Measurements from ENCODE around the gene TOM1.
"Not testable (repeated sequence)": the region's sequence is repeated elsewhere in the genome, so short reads cannot be mapped to it uniquely, and the experiment has no call there.

Gene TOM1

GRCh38 chr22:35352214-35353111, 52.8 kb downstream of the TOM1 start:
- peaks cover 3% of the 10 kb centered on the region for H3K27me3 ChIP-seq (ENCODE audit: control insufficient read depth, insufficient read depth, low read length)
- H3K9ac ChIP-seq (ENCODE audit: low read depth, low read length), result no peak overlapping the region
- no peak overlapping the region for H3K4me3 ChIP-seq (ENCODE audit: low read depth, low read length)
- H3K36me3 ChIP-seq (ENCODE audit: control insufficient read depth, insufficient read depth, low read length), result no peaks in the 10 kb centered on the region
- peaks cover 3% of the 10 kb centered on the region for H3K4me1 ChIP-seq (ENCODE audit: control insufficient read depth, insufficient read depth, low read length)
- H3K9me3 ChIP-seq (ENCODE audit: control insufficient read depth, insufficient read depth, low read length), result no peaks in the 10 kb centered on the region

- Histone ChIP-seq H3K27me3 (ENCODE audit: control insufficient read depth, insufficient read depth, low read length) (peaks cover 3% of the 10 kb centered on the region), H3K4me1 (ENCODE audit: control insufficient read depth, insufficient read depth, low read length) (peaks cover 3% of the 10 kb centered on the region), H3K36me3 (ENCODE audit: control insufficient read depth, insufficient read depth, low read length) (no peaks in the 10 kb centered on the region), H3K4me3 (ENCODE audit: low read depth, low read length) (no peak overlapping the region), H3K9me3 (ENCODE audit: control insufficient read depth, insufficient read depth, low read length) (no peaks in the 10 kb centered on the region), H3K9ac (ENCODE audit: low read depth, low read length) (no peak overlapping the region)
Measured at GRCh38 chr22:35353318-35353717, 53.6 kb downstream of the TOM1 start.

- no peak overlapping the region for H3K4me3 ChIP-seq (ENCODE audit: low read depth, low read length)
- H3K4me1 ChIP-seq (ENCODE audit: control insufficient read depth, insufficient read depth, low read length), result peaks cover 3% of the 10 kb centered on the region
- H3K27me3 ChIP-seq (ENCODE audit: control insufficient read depth, insufficient read depth, low read length), result peaks cover 3% of the 10 kb centered on the region
- no peaks in the 10 kb centered on the region for H3K36me3 ChIP-seq (ENCODE audit: control insufficient read depth, insufficient read depth, low read length)
- H3K9me3 ChIP-seq (ENCODE audit: control insufficient read depth, insufficient read depth, low read length), result no peaks in the 10 kb centered on the region
- no peak overlapping the region for H3K9ac ChIP-seq (ENCODE audit: low read depth, low read length)
Measured at GRCh38 chr22:35354068-35354467, 54.4 kb downstream of the TOM1 start.

- no peak overlapping the region for H3K4me3 ChIP-seq (ENCODE audit: low read depth, low read length)
- H3K27me3 ChIP-seq (ENCODE audit: control insufficient read depth, insufficient read depth, low read length), result no peaks in the 10 kb centered on the region
- H3K9ac ChIP-seq (ENCODE audit: low read depth, low read length), result no peak overlapping the region
- H3K4me1 ChIP-seq (ENCODE audit: control insufficient read depth, insufficient read depth, low read length), result no peaks in the 10 kb centered on the region
- H3K36me3 ChIP-seq (ENCODE audit: control insufficient read depth, insufficient read depth, low read length), result no peaks in the 10 kb centered on the region
- H3K9me3 ChIP-seq (ENCODE audit: control insufficient read depth, insufficient read depth, low read length), result no peaks in the 10 kb centered on the region
Measured at GRCh38 chr22:35357883-35358621, 58.4 kb downstream of the TOM1 start.

- Histone ChIP-seq H3K9ac (ENCODE audit: low read depth, low read length) (no peak overlapping the region), H3K36me3 (ENCODE audit: control insufficient read depth, insufficient read depth, low read length) (no peaks in the 10 kb centered on the region), H3K9me3 (ENCODE audit: control insufficient read depth, insufficient read depth, low read length) (no peaks in the 10 kb centered on the region), H3K27me3 (ENCODE audit: control insufficient read depth, insufficient read depth, low read length) (no peaks in the 10 kb centered on the region), H3K4me3 (ENCODE audit: low read depth, low read length) (no peak overlapping the region), H3K4me1 (ENCODE audit: control insufficient read depth, insufficient read depth, low read length) (no peaks in the 10 kb centered on the region)
Measured at GRCh38 chr22:35359380-35360065, 59.8 kb downstream of the TOM1 start.

- Histone ChIP-seq H3K4me3 (ENCODE audit: low read depth, low read length) (no peak overlapping the region), H3K9me3 (ENCODE audit: control insufficient read depth, insufficient read depth, low read length) (no peaks in the 10 kb centered on the region), H3K4me1 (ENCODE audit: control insufficient read depth, insufficient read depth, low read length) (no peaks in the 10 kb centered on the region), H3K9ac (ENCODE audit: low read depth, low read length) (no peak overlapping the region), H3K36me3 (ENCODE audit: control insufficient read depth, insufficient read depth, low read length) (no peaks in the 10 kb centered on the region), H3K27me3 (ENCODE audit: control insufficient read depth, insufficient read depth, low read length) (no peaks in the 10 kb centered on the region)
Measured at GRCh38 chr22:35361001-35361558, 61.4 kb downstream of the TOM1 start.

- Histone ChIP-seq H3K36me3 (ENCODE audit: control insufficient read depth, insufficient read depth, low read length) (no peaks in the 10 kb centered on the region), H3K9me3 (ENCODE audit: control insufficient read depth, insufficient read depth, low read length) (no peaks in the 10 kb centered on the region), H3K9ac (ENCODE audit: low read depth, low read length) (no peak overlapping the region)
Measured at GRCh38 chr22:35363566-35364086, 63.9 kb downstream of the TOM1 start.

GRCh38 chr22:35364230-35364629, 64.5 kb downstream of the TOM1 start:
- H3K9ac ChIP-seq (ENCODE audit: low read depth, low read length); H3K4me3 ChIP-seq (ENCODE audit: low read depth, low read length); H3K4me1 ChIP-seq (ENCODE audit: control insufficient read depth, insufficient read depth, low read length); H3K36me3 ChIP-seq (ENCODE audit: control insufficient read depth, insufficient read depth, low read length); H3K27me3 ChIP-seq (ENCODE audit: control insufficient read depth, insufficient read depth, low read length); H3K9me3 ChIP-seq (ENCODE audit: control insufficient read depth, insufficient read depth, low read length): not testable (repeated sequence)

More at GRCh38 chr22:35363566-35364086, 63.9 kb downstream of the TOM1 start:
- H3K27me3 ChIP-seq (ENCODE audit: control insufficient read depth, insufficient read depth, low read length), result no peaks in the 10 kb centered on the region
- H3K4me1 ChIP-seq (ENCODE audit: control insufficient read depth, insufficient read depth, low read length), result peaks cover under 1% of the 10 kb centered on the region
- no peak overlapping the region for H3K4me3 ChIP-seq (ENCODE audit: low read depth, low read length)

- H3K4me3 ChIP-seq (ENCODE audit: low read depth, low read length), result no peak overlapping the region
- no peaks in the 10 kb centered on the region for H3K9me3 ChIP-seq (ENCODE audit: control insufficient read depth, insufficient read depth, low read length)
- H3K27me3 ChIP-seq (ENCODE audit: control insufficient read depth, insufficient read depth, low read length), result no peaks in the 10 kb centered on the region
- H3K36me3 ChIP-seq (ENCODE audit: control insufficient read depth, insufficient read depth, low read length), result no peaks in the 10 kb centered on the region
- H3K4me1 ChIP-seq (ENCODE audit: control insufficient read depth, insufficient read depth, low read length), result peaks cover 8% of the 10 kb centered on the region
- H3K9ac ChIP-seq (ENCODE audit: low read depth, low read length), result no peak overlapping the region
Measured at GRCh38 chr22:35367331-35367886, 67.7 kb downstream of the TOM1 start.

GRCh38 chr22:35368386-35368785, 68.7 kb downstream of the TOM1 start:
- no peak overlapping the region for H3K9ac ChIP-seq (ENCODE audit: low read depth, low read length)
- H3K4me1 ChIP-seq (ENCODE audit: control insufficient read depth, insufficient read depth, low read length), result peaks cover 8% of the 10 kb centered on the region
- H3K27me3 ChIP-seq (ENCODE audit: control insufficient read depth, insufficient read depth, low read length), result no peaks in the 10 kb centered on the region
- no peak overlapping the region for H3K4me3 ChIP-seq (ENCODE audit: low read depth, low read length)
- H3K9me3 ChIP-seq (ENCODE audit: control insufficient read depth, insufficient read depth, low read length), result no peaks in the 10 kb centered on the region
- H3K36me3 ChIP-seq (ENCODE audit: control insufficient read depth, insufficient read depth, low read length), result no peaks in the 10 kb centered on the region

GRCh38 chr22:35369996-35370395, 70.3 kb downstream of the TOM1 start:
- Histone ChIP-seq H3K36me3 (ENCODE audit: control insufficient read depth, insufficient read depth, low read length) (no peaks in the 10 kb centered on the region), H3K4me3 (ENCODE audit: low read depth, low read length) (no peak overlapping the region), H3K27me3 (ENCODE audit: control insufficient read depth, insufficient read depth, low read length) (no peaks in the 10 kb centered on the region), H3K9ac (ENCODE audit: low read depth, low read length) (no peak overlapping the region), H3K9me3 (ENCODE audit: control insufficient read depth, insufficient read depth, low read length) (no peaks in the 10 kb centered on the region), H3K4me1 (ENCODE audit: control insufficient read depth, insufficient read depth, low read length) (peaks cover 8% of the 10 kb centered on the region)
